Neural progenitor cell (in vitro differentiated cells): ENCODE data around the gene SRR. TPM values are rescaled to one million over a fixed set of nuclear protein-coding genes. Genes with fewer than 3 reads are reported as not detected.

Source experiments
- DNase-seq: peaks from one replicate; pipeline ENCODE4 v3.0.0-alpha.2; 2016; ENCODE audit warnings: low spot score
- H2AFZ ChIP-seq: fragments of 200-600 bp; sonication (generic); replicated peaks from 2 replicates; pipeline ENCODE4 v1.6.1; 2016; ENCODE audit warnings: antibody characterized with exemption
- H3F3A ChIP-seq: fragments of 200-600 bp; sonication (generic); 2 replicates; pipeline ENCODE4 v1.6.1; 2016; ENCODE audit warnings: antibody characterized with exemption, low read depth
- H3K27ac ChIP-seq: fragments of 200-600 bp; sonication (generic); 2 replicates; pipeline ENCODE4 v1.5.1; 2016; ENCODE audit warnings: mild to moderate bottlenecking
- H3K27me3 ChIP-seq: fragments of 200-600 bp; sonication (generic); 2 replicates; pipeline ENCODE4 v1.6.1; 2016; ENCODE audit warnings: mild to moderate bottlenecking, moderate library complexity
- H3K36me3 ChIP-seq: fragments of 200-600 bp; sonication (generic); 2 replicates; pipeline ENCODE4 v1.5.1; 2016
- H3K4me1 ChIP-seq: fragments of 200-600 bp; sonication (generic); 2 replicates; pipeline ENCODE4 v1.6.1; 2016; ENCODE audit warnings: mixed run types
- H3K4me2 ChIP-seq: fragments of 200-600 bp; sonication (generic); 2 replicates; pipeline ENCODE4 v1.6.1; 2016
- H3K4me3 ChIP-seq: fragments of 200-600 bp; sonication (generic); 2 replicates; pipeline ENCODE4 v1.5.1; 2016
- H3K79me2 ChIP-seq: fragments of 200-600 bp; sonication (generic); 2 replicates; pipeline ENCODE4 v1.6.1; 2016; ENCODE audit warnings: low read depth
- H3K9ac ChIP-seq: fragments of 200-600 bp; sonication (generic); 2 replicates; pipeline ENCODE4 v1.6.1; 2016
- H3K9me3 ChIP-seq: fragments of 200-600 bp; sonication (generic); 2 replicates; pipeline ENCODE4 v1.5.1; 2016; ENCODE audit warnings: low read depth
- H4K20me1 ChIP-seq: fragments of 200-600 bp; sonication (generic); 2 replicates; pipeline ENCODE4 v1.6.1; 2016; ENCODE audit warnings: low read depth
- H3K27ac Mint-ChIP-seq: 3 replicates; pipeline ENCODE4 v1.8.0; 2021; ENCODE audit warnings: mixed read lengths
- H3K27me3 Mint-ChIP-seq: 2 replicates; pipeline ENCODE4 v1.8.0; 2022; ENCODE audit warnings: low read depth, mild to moderate bottlenecking, inconsistent platforms, moderate library complexity, mixed read lengths; ENCODE audit not compliant: insufficient read depth
- H3K36me3 Mint-ChIP-seq: 3 replicates; pipeline ENCODE4 v1.8.0; 2021; ENCODE audit warnings: mixed read lengths
- H3K4me1 Mint-ChIP-seq: 3 replicates; pipeline ENCODE4 v1.8.0; 2021; ENCODE audit warnings: mixed read lengths
- H3K4me3 Mint-ChIP-seq: 3 replicates; pipeline ENCODE4 v1.8.0; 2021; ENCODE audit warnings: mild to moderate bottlenecking, moderate library complexity, mixed read lengths
- H3K9me3 Mint-ChIP-seq: 3 replicates; pipeline ENCODE4 v1.8.0; 2020; ENCODE audit warnings: mixed read lengths
- CTCF ChIP-seq: fragments of 200-600 bp; sonication (generic); IDR thresholded peaks from 2 replicates; pipeline ENCODE4 v1.5.1; 2017; ENCODE audit warnings: antibody characterized with exemption, mild to moderate bottlenecking
- EZH2 ChIP-seq: fragments of 200-600 bp; sonication (generic); IDR thresholded peaks from 2 replicates; pipeline ENCODE4 v1.6.1; 2017; ENCODE audit warnings: antibody characterized with exemption, mild to moderate bottlenecking, moderate library complexity
- EZH2phosphoT487 ChIP-seq: fragments of 200-600 bp; sonication (generic); IDR thresholded peaks from 2 replicates; pipeline ENCODE4 v1.6.1; 2017; ENCODE audit warnings: antibody characterized with exemption
- total RNA-seq: library from RNA; depleted of rRNA; stranded (reverse); fragments of >200 nt; gene quantifications from 2 replicates; pipeline ENCODE4 v1.2.3, GENCODE V29; 2015; ENCODE audit warnings: low replicate concordance

Gene SRR
- total RNA-seq, 1 donor from 2014 or later, result 40.9 TPM

- H3K4me3 Mint-ChIP-seq, result no peak overlapping the region
- no peaks in the 10 kb centered on the region for H3K9me3 ChIP-seq
- H3K36me3 ChIP-seq, result peaks cover 7% of the 10 kb centered on the region
- no peaks in the 10 kb centered on the region for H3K9me3 Mint-ChIP-seq
- H3K4me1 Mint-ChIP-seq, result no peaks in the 10 kb centered on the region
- H3K4me3 ChIP-seq, result no peak overlapping the region
- H3K27me3 Mint-ChIP-seq, result no peaks in the 10 kb centered on the region
- DNase-seq, result no peak
- H3K79me2 ChIP-seq, result no peaks in the 10 kb centered on the region
- no peak overlapping the region for H3K4me2 ChIP-seq
- H3F3A ChIP-seq, result peaks cover 34% of the 10 kb centered on the region
- peaks cover 41% of the 10 kb centered on the region for H3K36me3 Mint-ChIP-seq
- no peak overlapping the region for H3K27ac ChIP-seq
- H3K4me1 ChIP-seq, result no peaks in the 10 kb centered on the region
- no peak overlapping the region for H3K9ac ChIP-seq
- no peaks in the 10 kb centered on the region for H3K27me3 ChIP-seq
- H4K20me1 ChIP-seq, result no peaks in the 10 kb centered on the region
- TF ChIP-seq CTCF (no peak), EZH2 (no peak), EZH2phosphoT487 (no peak)
- no peak overlapping the region for H2AFZ ChIP-seq
- H3K27ac Mint-ChIP-seq, result no peak overlapping the region
Measured at GRCh38 chr17:2321399-2321798, 17.6 kb downstream of the SRR start.

- no peak overlapping the region for H3K9ac ChIP-seq
- H2AFZ ChIP-seq, result no peak overlapping the region
- no peak overlapping the region for H3K4me3 ChIP-seq
- no peak overlapping the region for H3K4me2 ChIP-seq
- no peaks in the 10 kb centered on the region for H3K79me2 ChIP-seq
- no peaks in the 10 kb centered on the region for H3K27me3 ChIP-seq
- Mint-ChIP-seq H3K9me3 (no peaks in the 10 kb centered on the region), H3K27ac (no peak overlapping the region), H3K36me3 (peaks cover 40% of the 10 kb centered on the region), H3K27me3 (no peaks in the 10 kb centered on the region), H3K4me3 (no peak overlapping the region), H3K4me1 (no peaks in the 10 kb centered on the region)
- no peak for DNase-seq
- H3K36me3 ChIP-seq, result peaks cover 7% of the 10 kb centered on the region
- H3K9me3 ChIP-seq, result no peaks in the 10 kb centered on the region
- no peak overlapping the region for H3K27ac ChIP-seq
- H3K4me1 ChIP-seq, result no peaks in the 10 kb centered on the region
- H4K20me1 ChIP-seq, result no peaks in the 10 kb centered on the region
- TF ChIP-seq EZH2phosphoT487 (no peak), EZH2 (no peak), CTCF (no peak)
- peaks cover 33% of the 10 kb centered on the region for H3F3A ChIP-seq
Measured at GRCh38 chr17:2323629-2324314, 20.0 kb downstream of the SRR start.

DNA sequence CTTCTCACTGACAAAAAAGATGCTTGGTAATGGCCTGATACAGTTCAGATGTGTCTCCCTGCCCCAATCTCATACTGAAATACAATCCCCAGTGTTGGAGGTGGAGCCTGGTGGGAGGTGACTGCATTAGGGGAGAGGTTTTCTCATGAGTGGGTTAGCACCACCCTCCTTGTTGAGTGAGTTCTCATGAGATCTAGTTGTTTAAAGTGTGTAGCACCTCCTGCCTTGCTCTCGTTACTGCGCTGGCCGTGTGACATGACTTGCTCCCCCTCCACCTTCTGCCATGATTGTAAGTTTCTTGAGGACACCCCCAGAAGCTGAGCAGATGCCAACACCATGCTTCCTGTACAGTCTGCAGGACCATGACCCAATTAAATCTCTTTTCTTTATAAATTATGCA is 27.6 kb downstream of the SRR start:
- Histone ChIP-seq H4K20me1 (peaks cover 4% of the 10 kb centered on the region), H3K27me3 (no peaks in the 10 kb centered on the region), H3K36me3 (peaks cover 41% of the 10 kb centered on the region), H3F3A (peaks cover 19% of the 10 kb centered on the region), H3K4me1 (peaks cover 11% of the 10 kb centered on the region), H3K4me2 (no peak overlapping the region), H3K4me3 (no peak overlapping the region), H3K79me2 (peaks cover 45% of the 10 kb centered on the region), H2AFZ (no peak overlapping the region), H3K9ac (no peak overlapping the region), H3K27ac (no peak overlapping the region), H3K9me3 (no peaks in the 10 kb centered on the region)
- H3K36me3 Mint-ChIP-seq, result peaks cover 26% of the 10 kb centered on the region
- peaks cover 17% of the 10 kb centered on the region for H3K4me1 Mint-ChIP-seq
- no peak overlapping the region for H3K4me3 Mint-ChIP-seq
- H3K27me3 Mint-ChIP-seq, result peaks cover 2% of the 10 kb centered on the region
- no peaks in the 10 kb centered on the region for H3K9me3 Mint-ChIP-seq
- H3K27ac Mint-ChIP-seq, result no peak overlapping the region
- TF ChIP-seq EZH2phosphoT487, result no peak
- TF ChIP-seq EZH2, result no peak
- TF ChIP-seq CTCF, result no peak
- no peak for DNase-seq
